GM23248 (cell line): ENCODE data around the gene STRADA. TPM values are rescaled to one million over a fixed set of nuclear protein-coding genes. Genes with fewer than 3 reads are reported as not detected.
"Not testable (repeated sequence)": the region's sequence is repeated elsewhere in the genome, so short reads cannot be mapped to it uniquely, and the experiment has no call there.

Experiments
- DNase-seq: peaks from one replicate; pipeline ENCODE4 v3.0.0-alpha.2; 2015
- H2AFZ ChIP-seq: fragments of 200-600 bp; sonication (generic); 2 replicates; pipeline ENCODE4 v1.6.1; 2016; ENCODE audit warnings: antibody characterized with exemption
- H3F3A ChIP-seq: fragments of 200-600 bp; sonication (generic); 2 replicates; pipeline ENCODE4 v1.6.1; 2016; ENCODE audit warnings: mild to moderate bottlenecking, antibody characterized with exemption, mixed run types; ENCODE audit not compliant: insufficient read depth
- H3K27ac ChIP-seq: fragments of 200-600 bp; sonication (generic); 2 replicates; pipeline ENCODE4 v1.5.1; 2016; ENCODE audit warnings: mild to moderate bottlenecking
- H3K27me3 ChIP-seq: fragments of 200-600 bp; sonication (generic); replicated peaks from 2 replicates; pipeline ENCODE4 v1.6.1; 2016; ENCODE audit warnings: mild to moderate bottlenecking; ENCODE audit not compliant: insufficient read depth
- H3K36me3 ChIP-seq: fragments of 200-600 bp; sonication (generic); 2 replicates; pipeline ENCODE4 v1.6.1; 2016; ENCODE audit warnings: low read depth, mild to moderate bottlenecking
- H3K4me1 ChIP-seq: fragments of 200-600 bp; sonication (generic); 2 replicates; pipeline ENCODE4 v1.6.1; 2016; ENCODE audit warnings: mild to moderate bottlenecking; ENCODE audit not compliant: insufficient read depth
- H3K4me2 ChIP-seq: fragments of 200-600 bp; sonication (generic); one replicate; pipeline ENCODE4 v1.6.1; 2016; ENCODE audit warnings: mild to moderate bottlenecking; ENCODE audit not compliant: unreplicated experiment
- H3K4me3 ChIP-seq: fragments of 200-600 bp; sonication (generic); 2 replicates; pipeline ENCODE4 v1.5.1; 2016; ENCODE audit warnings: mild to moderate bottlenecking
- H3K79me2 ChIP-seq: fragments of 200-600 bp; sonication (generic); 2 replicates; pipeline ENCODE4 v1.6.1; 2016; ENCODE audit warnings: mild to moderate bottlenecking; ENCODE audit not compliant: insufficient read depth
- H3K9ac ChIP-seq: fragments of 200-600 bp; sonication (generic); 2 replicates; pipeline ENCODE4 v1.6.1; 2016; ENCODE audit warnings: mild to moderate bottlenecking
- H3K9me2 ChIP-seq: fragments of 200-600 bp; sonication (generic); 2 replicates; pipeline ENCODE4 v1.6.1; 2016; ENCODE audit warnings: mixed run types, mild to moderate bottlenecking, moderate library complexity; ENCODE audit not compliant: insufficient read depth
- H3K9me3 ChIP-seq: fragments of 200-600 bp; sonication (generic); one replicate; pipeline ENCODE4 v1.6.1; 2017; ENCODE audit warnings: low read depth
- H4K20me1 ChIP-seq: fragments of 200-600 bp; sonication (generic); 2 replicates; pipeline ENCODE4 v1.6.0; 2016; ENCODE audit not compliant: insufficient read depth
- EZH2 ChIP-seq: fragments of 200-600 bp; sonication (generic); IDR thresholded peaks from 2 replicates; pipeline ENCODE4 v1.6.1; 2018; ENCODE audit warnings: antibody characterized with exemption, mild to moderate bottlenecking; ENCODE audit not compliant: insufficient read depth, poor library complexity, severe bottlenecking
- EZH2phosphoT487 ChIP-seq: fragments of 200-600 bp; sonication (generic); IDR thresholded peaks from 2 replicates; pipeline ENCODE4 v1.6.1; 2018; ENCODE audit warnings: antibody characterized with exemption, moderate library complexity, mild to moderate bottlenecking, low read depth; ENCODE audit not compliant: insufficient read depth
- WGBS, 2 experiments: methylation state at CpG; one replicate each; pipeline ENCODE4 v1.1.6; 2015 to 2017; ENCODE audit warnings: low lambda C conversion rate in 2 of 2, low coverage in 1 of 2; ENCODE audit errors: missing lambda C conversion rate in 2 of 2; 5-methylcytosine and 5-hydroxymethylcytosine counted together
- in situ Hi-C: fragments of 300-500 bp; cut with MboI; formaldehyde crosslinking; loops from 2 replicates; pipeline ENCODE4 v1.15.0; 2020
- polyA plus RNA-seq: library from polyadenylated mRNA; unstranded; fragments of >200 nt; fragmentation: Nextera tagmentation; extraction: Ambion mirVana; gene quantifications from 2 replicates; pipeline ENCODE4 v1.2.1, GENCODE V29; 2016
- total RNA-seq: library from RNA; depleted of rRNA; stranded (reverse); fragments of >200 nt; shearing (Covaris generic); gene quantifications from 2 replicates; pipeline ENCODE4 v1.2.3, GENCODE V29; 2014

STRADA gene
- total and polyA plus RNA-seq, 2 experiments from 2014 or later: 15.7 to 22.3 TPM

GRCh38 chr17:63722403-63722802, 19.2 kb downstream of the STRADA start:
- peaks cover 13% of the 10 kb centered on the region for H3K36me3 ChIP-seq
- H3K27me3 ChIP-seq: no peaks in the 10 kb centered on the region
- in situ Hi-C loops: no loop called here
- WGBS, 2 experiments: 50% methylated on average over 2 of the region's 2 CpGs
- no peaks in the 10 kb centered on the region for H3K4me1 ChIP-seq
- no peaks in the 10 kb centered on the region for H3K9me3 ChIP-seq
- TF ChIP-seq EZH2phosphoT487: no peak
- TF ChIP-seq EZH2: no peak
- H3K4me2 ChIP-seq: no peak overlapping the region
- H4K20me1 ChIP-seq: no peaks in the 10 kb centered on the region
- H3K27ac ChIP-seq: no peak overlapping the region
- H3K4me3 ChIP-seq: no peak overlapping the region
- H3F3A ChIP-seq: no peaks in the 10 kb centered on the region
- no peak for DNase-seq
- H2AFZ ChIP-seq: no peak overlapping the region
- no peaks in the 10 kb centered on the region for H3K79me2 ChIP-seq
- H3K9me2 ChIP-seq: no peaks in the 10 kb centered on the region
- H3K9ac ChIP-seq: no peak overlapping the region

DNA sequence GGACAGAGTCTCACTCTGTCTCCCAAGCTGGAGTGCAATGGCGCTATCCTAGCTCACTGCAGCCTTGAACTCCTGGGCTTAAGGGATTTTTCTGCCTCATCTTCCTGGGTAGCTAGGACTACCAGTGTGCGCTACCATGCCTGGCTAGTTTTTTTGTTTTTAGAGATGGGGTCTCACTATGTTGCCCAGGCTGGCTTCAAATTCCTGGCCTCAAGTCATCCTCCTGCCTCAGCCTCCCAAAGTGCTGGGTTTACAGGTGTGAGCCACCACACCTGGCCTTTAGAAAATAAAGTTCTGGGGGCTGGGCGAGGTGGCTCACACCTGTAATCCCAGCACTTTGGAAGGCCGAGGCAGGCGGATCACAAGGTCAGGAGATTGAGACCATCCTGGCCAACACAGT, 21.4 kb downstream of the STRADA start:
- H2AFZ ChIP-seq, H3K9me2 ChIP-seq, H3K4me2 ChIP-seq, in situ Hi-C loops, DNase-seq, H3K27ac ChIP-seq, H3K4me1 ChIP-seq, H3K4me3 ChIP-seq, H3K9me3 ChIP-seq, H4K20me1 ChIP-seq, H3K79me2 ChIP-seq, H3K27me3 ChIP-seq, H3K9ac ChIP-seq, H3K36me3 ChIP-seq, H3F3A ChIP-seq: not testable (repeated sequence)
- 94 to 100% methylated on average over 5 of the region's 5 CpGs for whole genome bisulfite sequencing, 2 experiments

DNA sequence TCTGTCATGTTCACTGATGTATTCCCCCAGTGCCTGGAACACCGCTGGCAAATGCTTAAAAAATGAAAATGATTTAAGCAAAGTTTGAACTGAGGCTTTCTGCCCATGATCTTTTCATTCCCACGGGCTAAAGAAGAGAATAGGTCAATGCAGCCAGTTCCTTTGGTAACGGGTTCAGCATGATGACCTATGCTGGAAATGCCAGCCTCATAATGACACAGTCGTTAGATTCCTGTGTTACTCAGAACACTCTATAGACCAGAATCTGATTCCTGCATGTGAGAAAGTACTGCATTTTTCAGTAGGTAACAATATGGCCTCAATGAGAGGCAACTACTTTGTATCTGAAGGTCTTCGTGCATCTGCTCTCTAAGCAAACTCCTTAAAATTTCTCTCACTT, 22.6 kb downstream of the STRADA start:
- Histone ChIP-seq H4K20me1 (no peaks in the 10 kb centered on the region), H3K4me3 (no peak overlapping the region), H2AFZ (no peak overlapping the region), H3K4me2 (no peak overlapping the region), H3F3A (no peaks in the 10 kb centered on the region), H3K9me3 (no peaks in the 10 kb centered on the region), H3K36me3 (0 out of 2 replicates have a peak, but pooled peaks cover 4% of the 10 kb centered on the region), H3K79me2 (no peaks in the 10 kb centered on the region), H3K9ac (no peak overlapping the region), H3K9me2 (no peaks in the 10 kb centered on the region), H3K27ac (no peak overlapping the region), H3K27me3 (no peaks in the 10 kb centered on the region), H3K4me1 (no peaks in the 10 kb centered on the region)
- 88% methylated on average over 5 of the region's 5 CpGs for WGBS, 2 experiments
- DNase-seq: no peak
- TF ChIP-seq EZH2phosphoT487 (no peak), EZH2 (no peak)
- in situ Hi-C loops: no loop called here

DNA sequence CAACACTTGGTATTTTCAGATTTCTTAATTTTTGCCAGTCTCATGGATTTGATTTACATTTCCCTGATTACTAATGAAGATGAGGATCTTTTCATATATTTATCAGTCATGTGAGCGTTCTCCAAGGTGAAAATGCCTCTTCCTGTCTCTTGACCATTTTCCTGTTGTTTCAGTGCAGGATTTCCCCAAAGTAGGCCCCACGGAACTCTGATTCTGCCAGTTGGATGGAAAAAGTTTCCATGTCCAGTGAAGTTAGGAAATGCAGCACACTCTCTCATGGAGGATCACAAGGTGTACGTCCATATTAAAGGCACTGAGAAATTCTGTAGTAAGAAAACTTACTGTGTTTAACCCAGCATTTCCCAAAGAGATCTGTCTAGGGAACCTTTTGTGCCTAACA, 25.2 kb downstream of the STRADA start:
- Histone ChIP-seq H3K27ac (no peak overlapping the region), H3K9me2 (no peaks in the 10 kb centered on the region), H2AFZ (no peak overlapping the region), H3K4me1 (no peaks in the 10 kb centered on the region), H4K20me1 (no peaks in the 10 kb centered on the region), H3K27me3 (no peaks in the 10 kb centered on the region), H3K36me3 (no peaks in the 10 kb centered on the region), H3K4me2 (no peak overlapping the region), H3K4me3 (no peak overlapping the region), H3F3A (no peaks in the 10 kb centered on the region), H3K9me3 (no peaks in the 10 kb centered on the region), H3K9ac (no peak overlapping the region), H3K79me2 (no peaks in the 10 kb centered on the region)
- no peak for DNase-seq
- in situ Hi-C loops: no loop called here
- WGBS, 2 experiments: 82 to 84% methylated on average over 3 of the region's 3 CpGs
- TF ChIP-seq EZH2 (no peak), EZH2phosphoT487 (no peak)

DNA sequence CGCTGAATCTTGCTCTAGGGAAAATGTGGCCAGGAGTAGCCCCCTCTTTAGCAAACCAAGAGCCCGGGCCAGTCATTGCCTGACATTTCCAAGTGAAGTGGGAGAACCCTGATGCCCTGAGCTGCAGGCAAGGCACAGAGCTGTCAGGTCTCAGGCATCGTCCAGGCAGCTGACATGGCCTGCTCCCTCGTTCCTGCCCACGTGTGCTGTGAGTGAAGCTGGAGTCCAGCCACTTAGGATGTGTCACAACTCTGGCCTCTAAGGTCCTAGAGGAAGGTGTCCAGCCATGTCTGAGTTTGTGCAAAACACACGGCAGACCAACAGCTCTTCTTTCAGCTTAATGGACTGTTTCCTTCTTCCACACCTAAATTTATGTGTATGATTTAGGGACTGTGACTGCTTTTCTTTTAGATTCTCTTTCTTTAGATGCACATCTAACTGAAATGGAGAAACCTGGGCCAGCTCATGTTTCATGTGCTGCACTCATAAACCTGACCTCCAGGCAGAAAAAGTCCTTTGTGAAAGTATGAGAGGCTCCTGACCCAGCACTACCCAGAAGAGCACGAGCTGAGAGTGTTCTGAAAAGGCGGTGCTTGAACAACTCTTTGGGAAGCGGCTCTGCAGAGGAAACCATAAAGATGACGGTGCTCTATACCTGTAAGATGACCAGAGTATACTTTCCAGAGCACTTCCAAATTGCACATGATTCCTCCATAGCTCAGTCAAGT, 26.9 kb downstream of the STRADA start:
- TF ChIP-seq EZH2phosphoT487 (no peak), EZH2 (no peak)
- Histone ChIP-seq H3K4me3 (no peak overlapping the region), H3K4me1 (no peaks in the 10 kb centered on the region), H3K9ac (no peak overlapping the region), H3K27ac (no peak overlapping the region), H3K79me2 (no peaks in the 10 kb centered on the region), H3K27me3 (no peaks in the 10 kb centered on the region), H3K9me3 (no peaks in the 10 kb centered on the region), H3F3A (no peaks in the 10 kb centered on the region), H2AFZ (no peak overlapping the region), H3K9me2 (no peaks in the 10 kb centered on the region), H3K36me3 (0 out of 2 replicates have a peak, but pooled peaks cover under 1% of the 10 kb centered on the region), H3K4me2 (no peak overlapping the region), H4K20me1 (no peaks in the 10 kb centered on the region)
- DNase-seq: peak; percentile 52
- WGBS, 2 experiments: 79% methylated on average over 10 of the region's 10 CpGs
- in situ Hi-C loops: no loop called here
